ENCODE data around the gene C3orf20. TPM values are rescaled to one million over a fixed set of nuclear protein-coding genes. Genes with fewer than 3 reads are reported as not detected.

C3orf20 gene
- total RNA-seq, 1 experiment from 2014 or later = not detected

GRCh38 chr3:14769544-14770325 is 94.8 kb downstream of the C3orf20 start (continued):
- TF ChIP-seq STAT6 (CRISPR knock-in tag; conservative IDR thresholded peaks at IDR 0.05; ENCODE audit: low read depth) (no peak), JAZF1 (CRISPR knock-in tag; IDR thresholded peaks at IDR 0.05) (no peak), NR3C1 (CRISPR knock-in tag; conservative IDR thresholded peaks at IDR 0.05; ENCODE audit: low read depth) (no peak), KAT7 (CRISPR knock-in tag; IDR thresholded peaks at IDR 0.05; ENCODE audit: borderline replicate concordance) (no peak), FOXK1 (CRISPR knock-in tag; IDR thresholded peaks at IDR 0.05) (no peak), ERG (CRISPR knock-in tag; IDR thresholded peaks at IDR 0.05) (no peak)

- Mint-ChIP-seq H3K4me3 (no peak overlapping the region), H3K27ac (no peak overlapping the region), H3K4me1 (peaks cover 22% of the 10 kb centered on the region), H3K27me3 (ENCODE audit: low read depth) (no peaks in the 10 kb centered on the region), H3K9me3 (no peaks in the 10 kb centered on the region), H3K36me3 (no peaks in the 10 kb centered on the region)
- no peak for DNase-seq (ENCODE audit: low spot score)
- ChIA-PET CTCF (interaction anchor here (5.0 kb wide), 1 partner anchor 10 kb away, joined by 26 read pairs; no protein-coding TSS in a partner anchor), POLR2A (interaction anchor here (0.6 kb wide), 1 partner anchor 118 kb away, joined by 6 read pairs; no protein-coding TSS in a partner anchor)
- no peak for ATAC-seq
- TF ChIP-seq CBFB (CRISPR knock-in tag; IDR thresholded peaks at IDR 0.05; ENCODE audit: low read depth) (no peak), ZNF263 (CRISPR knock-in tag; IDR thresholded peaks at IDR 0.05; ENCODE audit: low read depth) (no peak), ATF3 (CRISPR knock-in tag; conservative IDR thresholded peaks at IDR 0.05) (no peak), E2F4 (CRISPR knock-in tag; IDR thresholded peaks at IDR 0.05; ENCODE audit: borderline replicate concordance, low read depth) (no peak), SP1 (CRISPR knock-in tag; conservative IDR thresholded peaks at IDR 0.05) (no peak), CTCF (IDR thresholded peaks at IDR 0.05) (no peak), RELA (CRISPR knock-in tag; IDR thresholded peaks at IDR 0.05; ENCODE audit: borderline replicate concordance) (no peak), ZNF671 (CRISPR knock-in tag; IDR thresholded peaks at IDR 0.05) (no peak), GRHL2 (CRISPR knock-in tag; IDR thresholded peaks at IDR 0.05; ENCODE audit: insufficient replicate concordance, severe bottlenecking) (no peak), KAT7 (CRISPR knock-in tag; IDR thresholded peaks at IDR 0.05; ENCODE audit: borderline replicate concordance) (no peak), AFF4 (CRISPR knock-in tag; IDR thresholded peaks at IDR 0.05; ENCODE audit: borderline replicate concordance) (no peak), FOXP4 (CRISPR knock-in tag; IDR thresholded peaks at IDR 0.05) (no peak), USF1 (CRISPR knock-in tag; IDR thresholded peaks at IDR 0.05) (no peak), CREM (CRISPR knock-in tag; IDR thresholded peaks at IDR 0.05) (no peak)
Observed at GRCh38 chr3:14770591-14770990, 95.7 kb downstream of the C3orf20 start.

All from WTC11 (cell line).